ENCODE data around the gene KLHL25.

The KLHL25 gene

DNA sequence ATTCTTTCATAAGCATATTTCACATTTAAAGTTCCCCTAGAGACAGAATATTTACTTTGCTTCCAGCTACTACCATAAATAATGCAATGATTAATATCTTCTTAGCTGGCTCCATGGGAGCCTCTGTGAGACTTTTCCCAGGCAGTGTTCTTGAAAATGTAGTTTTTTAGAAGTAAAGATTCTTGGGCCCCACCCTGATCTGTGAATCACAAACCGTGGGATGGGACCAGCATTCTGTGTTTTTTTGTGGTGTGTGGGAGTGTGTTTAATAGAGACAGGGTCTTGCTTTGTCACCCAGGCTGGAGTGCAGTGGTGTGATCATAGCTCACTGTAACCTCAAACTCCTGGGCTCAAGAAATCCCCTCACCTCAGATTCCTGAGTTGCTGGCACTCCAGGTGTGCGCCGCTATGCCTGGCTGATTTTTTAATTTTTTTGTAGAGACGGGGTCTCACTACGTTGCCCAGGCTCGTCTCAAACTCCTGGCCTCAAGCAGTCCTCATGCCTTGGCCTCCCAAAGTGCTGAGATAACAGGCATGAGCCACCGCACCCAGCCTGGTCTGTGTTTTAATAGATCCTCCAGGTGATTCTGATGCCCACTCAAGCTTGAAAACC is 83.0 kb downstream of the KLHL25 start:
- no peak for DNase-seq

DNA sequence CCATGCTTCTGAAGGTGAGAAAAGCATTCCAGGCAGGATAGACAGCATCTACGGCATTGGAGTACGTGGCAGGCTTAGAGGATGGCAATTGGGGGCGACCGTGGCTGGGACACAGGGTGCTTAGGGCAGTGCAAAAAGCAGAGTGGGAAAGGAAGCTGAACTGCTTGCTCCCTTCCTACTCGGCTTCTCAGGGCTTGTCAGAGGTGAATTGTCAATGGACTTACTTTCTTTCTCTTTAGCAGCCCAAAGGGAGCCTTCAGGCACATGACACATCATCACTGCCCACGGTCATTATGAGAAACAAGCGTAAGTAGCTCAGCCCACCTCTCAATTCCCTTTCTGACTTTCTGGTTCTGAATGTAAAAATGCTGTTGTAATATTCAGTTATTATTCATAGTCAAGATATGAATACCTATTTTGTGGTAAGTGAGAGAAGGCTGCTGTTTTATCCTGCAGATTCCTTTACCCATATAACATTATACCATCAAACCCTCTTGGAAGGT is 84.3 kb downstream of the KLHL25 start:
- no peak for DNase-seq

All from DMS79 treated with DMSO at 0.1 percent for 48 hours (cell line).